ENCODE results near the gene KRTAP12-4.

KRTAP12-4 gene

DNA sequence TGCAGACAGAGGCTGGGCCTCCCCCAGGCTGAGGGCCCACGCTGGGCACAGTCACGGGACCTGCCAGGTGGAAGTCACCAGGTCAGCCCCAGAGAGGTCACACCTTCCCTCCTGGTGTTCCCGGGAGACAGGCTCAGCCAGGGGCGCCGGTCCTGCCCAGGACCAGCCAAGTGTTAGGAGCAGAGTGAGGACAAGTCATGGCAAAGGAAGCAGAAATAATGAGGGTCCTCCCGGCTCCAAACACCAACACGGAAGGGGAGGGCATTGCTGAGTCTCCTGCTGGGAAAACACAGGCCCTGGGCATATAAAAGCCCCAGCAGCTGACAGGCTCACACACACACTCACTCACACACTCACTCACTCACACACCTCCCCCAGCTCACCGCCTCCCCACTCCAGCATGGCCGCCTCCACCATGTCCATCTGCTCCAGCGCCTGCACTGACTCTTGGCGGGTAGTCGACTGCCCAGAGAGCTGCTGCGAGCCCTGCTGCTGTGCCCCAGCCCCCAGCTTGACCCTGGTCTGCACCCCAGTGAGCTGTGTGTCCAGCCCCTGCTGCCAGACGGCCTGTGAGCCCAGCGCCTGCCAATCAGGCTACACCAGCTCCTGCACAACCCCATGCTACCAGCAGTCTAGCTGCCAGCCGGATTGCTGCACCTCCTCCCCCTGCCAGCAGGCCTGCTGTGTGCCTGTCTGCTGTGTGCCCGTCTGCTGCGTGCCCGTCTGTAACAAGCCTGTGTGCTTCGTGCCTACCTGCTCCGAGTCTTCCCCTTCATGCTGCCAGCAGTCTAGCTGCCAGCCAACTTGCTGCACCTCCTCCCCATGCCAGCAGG is 17.2 kb downstream of the KRTAP12-4 start, which contains the start of gene KRTAP10-10:
TSS of gene KRTAP10-10 (plus strand) at position 339 of the 833 bp plus-strand sequence. CDS start at position 401, 62 bp downstream.
- no peaks in the 10 kb centered on the region for H3K4me1 ChIP-seq
- no peak within 1 kb of the TSS for H2AFZ ChIP-seq
- H3K4me3 ChIP-seq (ENCODE audit: low read depth, low read length): no peak within 1 kb of the TSS
- H3K79me2 ChIP-seq: no peaks in the 10 kb centered on the region
- H3K27me3 ChIP-seq (ENCODE audit: control insufficient read depth, insufficient read depth, low read length): no peaks in the 10 kb centered on the region
- no peaks in the 10 kb centered on the region for H3K9me3 ChIP-seq (ENCODE audit: control insufficient read depth, low read length)
- no peak within 1 kb of the TSS for H3K27ac ChIP-seq
- H3K4me2 ChIP-seq (ENCODE audit: low read length): no peak within 1 kb of the TSS
- no peaks in the 10 kb centered on the region for H3K36me3 ChIP-seq (ENCODE audit: control insufficient read depth, insufficient read depth, low read length)
- H3K9ac ChIP-seq: no peak within 1 kb of the TSS
- no peak for TF ChIP-seq CTCF (IDR thresholded peaks at IDR 0.05)

- no peaks in the 10 kb centered on the region for H3K36me3 ChIP-seq (ENCODE audit: control insufficient read depth, insufficient read depth, low read length)
- H3K27me3 ChIP-seq (ENCODE audit: control insufficient read depth, insufficient read depth, low read length): no peaks in the 10 kb centered on the region
- TF ChIP-seq CTCF (IDR thresholded peaks at IDR 0.05): no peak
- no peak overlapping the region for H3K27ac ChIP-seq
- no peak overlapping the region for H3K4me3 ChIP-seq (ENCODE audit: low read depth, low read length)
- H3K79me2 ChIP-seq: no peaks in the 10 kb centered on the region
- H3K9ac ChIP-seq: no peak overlapping the region
- no peaks in the 10 kb centered on the region for H3K9me3 ChIP-seq (ENCODE audit: control insufficient read depth, low read length)
- no peaks in the 10 kb centered on the region for H3K4me1 ChIP-seq
- H2AFZ ChIP-seq: no peak overlapping the region
- H3K4me2 ChIP-seq (ENCODE audit: low read length): no peak overlapping the region
Observed at GRCh38 chr21:44636209-44637017, 18.0 kb downstream of the KRTAP12-4 start.

DNA sequence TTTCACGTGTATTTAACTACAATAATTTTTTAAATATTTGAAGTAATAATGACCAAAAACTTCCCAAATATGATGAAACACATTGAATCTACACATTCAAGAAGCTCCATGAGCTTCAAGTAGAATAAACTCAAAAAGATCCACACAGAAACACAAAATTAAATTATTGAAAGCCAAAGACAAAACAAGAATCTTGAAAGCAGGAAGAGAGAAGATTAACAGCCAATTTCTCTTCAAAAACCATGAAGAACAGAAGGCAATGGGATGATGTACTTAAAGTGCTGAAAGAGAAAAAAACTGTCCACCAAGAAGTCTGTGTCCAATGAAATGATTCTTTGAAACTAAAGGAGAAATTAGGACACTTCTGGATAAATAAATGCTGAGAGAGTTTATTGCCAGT is 22.4 kb downstream of the KRTAP12-4 start:
- no peak overlapping the region for H3K4me3 ChIP-seq (ENCODE audit: low read depth, low read length)
- H3K27ac ChIP-seq: no peak overlapping the region
- H3K4me2 ChIP-seq (ENCODE audit: low read length): no peak overlapping the region
- H3K36me3 ChIP-seq (ENCODE audit: control insufficient read depth, insufficient read depth, low read length): no peaks in the 10 kb centered on the region
- no peak overlapping the region for H2AFZ ChIP-seq
- H3K9me3 ChIP-seq (ENCODE audit: control insufficient read depth, low read length): no peaks in the 10 kb centered on the region
- no peak overlapping the region for H3K9ac ChIP-seq
- no peaks in the 10 kb centered on the region for H3K27me3 ChIP-seq (ENCODE audit: control insufficient read depth, insufficient read depth, low read length)
- no peak for TF ChIP-seq CTCF (IDR thresholded peaks at IDR 0.05)
- no peaks in the 10 kb centered on the region for H3K4me1 ChIP-seq
- no peaks in the 10 kb centered on the region for H3K79me2 ChIP-seq

- Histone ChIP-seq H3K4me2 (ENCODE audit: low read length) (no peak overlapping the region), H3K27ac (no peak overlapping the region), H3K4me1 (no peaks in the 10 kb centered on the region), H3K27me3 (ENCODE audit: control insufficient read depth, insufficient read depth, low read length) (no peaks in the 10 kb centered on the region), H3K9me3 (ENCODE audit: control insufficient read depth, low read length) (no peaks in the 10 kb centered on the region), H2AFZ (no peak overlapping the region), H3K4me3 (ENCODE audit: low read depth, low read length) (no peak overlapping the region), H3K9ac (no peak overlapping the region), H3K36me3 (ENCODE audit: control insufficient read depth, insufficient read depth, low read length) (no peaks in the 10 kb centered on the region), H3K79me2 (no peaks in the 10 kb centered on the region)
- TF ChIP-seq CTCF (IDR thresholded peaks at IDR 0.05): no peak
Observed at GRCh38 chr21:44630440-44630839, 24.0 kb downstream of the KRTAP12-4 start.

Measured in parathyroid adenoma (tissue), 2 donors.